Panc1 (cell line): ENCODE data around the gene ARSG.

Experiments used
- TF ChIP-seq, protein P1 (sequence below): fragments of 450-650 bp; IDR thresholded peaks from 2 replicates; pipeline ENCODE4 v1.5.1; 2017; ENCODE audit warnings: mild to moderate bottlenecking
- TF ChIP-seq, protein P2 (sequence below), 2 experiments: IDR thresholded peaks; 2 replicates each; pipeline ENCODE4 v1.6.1; 2011 to 2012; ENCODE audit warnings: low read depth in 2 of 2, control low read depth in 1 of 2, low read length in 1 of 2, mild to moderate bottlenecking in 1 of 2, moderate library complexity in 1 of 2; ENCODE audit not compliant: insufficient read depth in 1 of 2

DNA sequence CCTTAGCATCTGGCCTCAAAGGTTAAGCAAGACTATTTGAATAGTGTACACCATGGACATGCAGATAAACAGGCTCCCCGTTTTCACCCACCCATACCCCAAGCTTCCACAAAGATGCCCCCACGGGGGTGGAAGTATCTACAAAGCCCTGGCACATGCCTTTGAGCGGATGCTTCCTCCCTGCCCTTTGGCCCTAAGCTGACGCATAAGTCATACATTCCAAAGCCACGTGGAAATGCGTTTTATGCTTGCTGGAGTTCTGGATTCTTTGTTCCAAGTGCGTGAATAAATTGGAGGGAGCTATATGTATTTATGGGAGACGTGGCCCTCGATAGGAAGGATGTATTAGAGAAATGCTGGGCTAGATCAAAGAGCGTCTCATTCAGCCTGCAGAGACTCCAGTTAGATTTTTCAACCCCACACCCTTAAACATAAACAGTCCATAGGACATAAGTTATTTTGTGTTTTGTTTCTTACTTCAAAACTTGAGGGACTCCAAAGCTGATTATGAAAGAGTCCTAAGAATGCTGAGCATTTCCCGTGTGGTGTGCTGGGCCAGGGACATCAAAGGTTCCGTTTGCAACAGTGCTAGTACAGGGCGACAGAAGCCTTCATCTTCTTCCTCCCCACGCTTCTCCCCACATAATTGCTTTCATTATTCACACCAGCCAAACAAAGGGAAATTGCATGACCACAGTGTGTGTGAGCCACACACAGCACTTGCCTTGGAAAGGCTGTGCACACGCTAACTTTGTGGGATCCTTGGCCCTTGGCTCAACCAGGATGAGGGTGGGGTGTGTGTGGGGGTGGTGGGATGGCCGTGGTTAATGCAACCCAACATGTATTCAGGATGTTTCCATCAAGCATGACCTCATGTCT, 92.4 kb downstream of the ARSG start:
- TF ChIP-seq, protein P1, sequence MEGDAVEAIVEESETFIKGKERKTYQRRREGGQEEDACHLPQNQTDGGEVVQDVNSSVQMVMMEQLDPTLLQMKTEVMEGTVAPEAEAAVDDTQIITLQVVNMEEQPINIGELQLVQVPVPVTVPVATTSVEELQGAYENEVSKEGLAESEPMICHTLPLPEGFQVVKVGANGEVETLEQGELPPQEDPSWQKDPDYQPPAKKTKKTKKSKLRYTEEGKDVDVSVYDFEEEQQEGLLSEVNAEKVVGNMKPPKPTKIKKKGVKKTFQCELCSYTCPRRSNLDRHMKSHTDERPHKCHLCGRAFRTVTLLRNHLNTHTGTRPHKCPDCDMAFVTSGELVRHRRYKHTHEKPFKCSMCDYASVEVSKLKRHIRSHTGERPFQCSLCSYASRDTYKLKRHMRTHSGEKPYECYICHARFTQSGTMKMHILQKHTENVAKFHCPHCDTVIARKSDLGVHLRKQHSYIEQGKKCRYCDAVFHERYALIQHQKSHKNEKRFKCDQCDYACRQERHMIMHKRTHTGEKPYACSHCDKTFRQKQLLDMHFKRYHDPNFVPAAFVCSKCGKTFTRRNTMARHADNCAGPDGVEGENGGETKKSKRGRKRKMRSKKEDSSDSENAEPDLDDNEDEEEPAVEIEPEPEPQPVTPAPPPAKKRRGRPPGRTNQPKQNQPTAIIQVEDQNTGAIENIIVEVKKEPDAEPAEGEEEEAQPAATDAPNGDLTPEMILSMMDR, result no peak
- TF ChIP-seq, protein P2, sequence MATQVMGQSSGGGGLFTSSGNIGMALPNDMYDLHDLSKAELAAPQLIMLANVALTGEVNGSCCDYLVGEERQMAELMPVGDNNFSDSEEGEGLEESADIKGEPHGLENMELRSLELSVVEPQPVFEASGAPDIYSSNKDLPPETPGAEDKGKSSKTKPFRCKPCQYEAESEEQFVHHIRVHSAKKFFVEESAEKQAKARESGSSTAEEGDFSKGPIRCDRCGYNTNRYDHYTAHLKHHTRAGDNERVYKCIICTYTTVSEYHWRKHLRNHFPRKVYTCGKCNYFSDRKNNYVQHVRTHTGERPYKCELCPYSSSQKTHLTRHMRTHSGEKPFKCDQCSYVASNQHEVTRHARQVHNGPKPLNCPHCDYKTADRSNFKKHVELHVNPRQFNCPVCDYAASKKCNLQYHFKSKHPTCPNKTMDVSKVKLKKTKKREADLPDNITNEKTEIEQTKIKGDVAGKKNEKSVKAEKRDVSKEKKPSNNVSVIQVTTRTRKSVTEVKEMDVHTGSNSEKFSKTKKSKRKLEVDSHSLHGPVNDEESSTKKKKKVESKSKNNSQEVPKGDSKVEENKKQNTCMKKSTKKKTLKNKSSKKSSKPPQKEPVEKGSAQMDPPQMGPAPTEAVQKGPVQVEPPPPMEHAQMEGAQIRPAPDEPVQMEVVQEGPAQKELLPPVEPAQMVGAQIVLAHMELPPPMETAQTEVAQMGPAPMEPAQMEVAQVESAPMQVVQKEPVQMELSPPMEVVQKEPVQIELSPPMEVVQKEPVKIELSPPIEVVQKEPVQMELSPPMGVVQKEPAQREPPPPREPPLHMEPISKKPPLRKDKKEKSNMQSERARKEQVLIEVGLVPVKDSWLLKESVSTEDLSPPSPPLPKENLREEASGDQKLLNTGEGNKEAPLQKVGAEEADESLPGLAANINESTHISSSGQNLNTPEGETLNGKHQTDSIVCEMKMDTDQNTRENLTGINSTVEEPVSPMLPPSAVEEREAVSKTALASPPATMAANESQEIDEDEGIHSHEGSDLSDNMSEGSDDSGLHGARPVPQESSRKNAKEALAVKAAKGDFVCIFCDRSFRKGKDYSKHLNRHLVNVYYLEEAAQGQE (IDR thresholded peaks at IDR 0.05; ENCODE audit: insufficient read depth in 1 of 2, low read depth in 2 of 2, low read length in 1 of 2), result no peak
